ENCODE data around the gene MAMDC2.

DNA sequence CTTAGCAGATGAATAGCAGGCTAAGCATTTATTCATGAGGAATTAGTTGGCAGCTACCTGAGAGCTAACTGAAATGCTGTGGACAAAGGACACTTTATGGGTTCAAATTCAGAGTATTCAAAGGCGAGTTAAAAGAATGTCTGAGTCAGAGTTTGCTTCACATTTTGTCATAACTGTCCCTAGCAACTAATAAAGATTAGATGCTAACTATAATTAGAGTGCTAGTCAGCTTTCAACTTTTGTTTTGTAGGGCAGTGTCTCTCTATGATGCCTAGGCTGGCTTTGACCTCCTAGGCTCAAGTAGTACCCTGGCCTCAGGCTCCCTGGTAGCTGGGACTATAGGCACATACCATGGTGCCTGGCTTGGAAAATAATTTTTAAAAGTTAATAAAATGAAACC is 219.8 kb downstream of the MAMDC2 start:
- TF ChIP-seq YY1 (IDR thresholded peaks at IDR 0.05; ENCODE audit: insufficient read depth, insufficient read length) (no peak), ZNF274 (IDR thresholded peaks at IDR 0.05; ENCODE audit: low read depth, low read length) (no peak)
